HepG2 (cell line): Measurements from ENCODE around the gene TMC4. TPM values are rescaled to one million over a fixed set of nuclear protein-coding genes. Genes with fewer than 3 reads are reported as not detected.

Experiments used
- ATAC-seq: fragments of 200-7000 bp; cut with Tn5 transposase; 3 replicates; pipeline ENCODE4 v1.9.1; 2020; ENCODE audit warnings: mild to moderate bottlenecking, moderate library complexity
- BruUV-seq: library from RNA; stranded (reverse); fragments of 400-500 nt; replicated peaks from 2 replicates; lab custom pipeline; 2021; lab: Mats Ljungman, UMichigan
- CTCF ChIA-PET: fragments of 300-600 bp; formaldehyde crosslinking; extraction: SDS; loops from one replicate; lab custom pipeline; 2021; ENCODE audit warnings: low total read pairs, inconsistent platforms, low intra/inter-chr PET ratio; lab: Yijun Ruan, JAX
- POLR2A ChIA-PET: fragments of 350-600 bp; sonication (Branson Sonifier 250); formaldehyde crosslinking; loops from one replicate; lab custom pipeline; 2020; ENCODE audit warnings: antibody characterized with exemption, inconsistent platforms; lab: Yijun Ruan, JAX
- DNase-seq: peaks from one replicate; pipeline ENCODE4 v3.0.0-alpha.2; 2015; ENCODE audit warnings: low spot score
- FAIRE-seq: peaks from 3 replicates; lab custom pipeline; 2011; peaks lifted over from hg19 to GRCh38; lab: Jason Lieb, UNC
- H2AFZ ChIP-seq: one replicate; pipeline ENCODE4 v1.6.1; 2011; ENCODE audit warnings: low read length, inconsistent platforms
- H3K27ac ChIP-seq: fragments of 300-600 bp; 3 replicates; pipeline ENCODE4 v1.8.0; 2011; ENCODE audit warnings: mixed run types, mild to moderate bottlenecking, mixed read lengths, low read length, inconsistent platforms; ENCODE audit not compliant: insufficient read depth; ENCODE audit errors: extremely low read length
- H3K27me3 ChIP-seq, 2 experiments: fragments of 200-600 bp in 1 of 2; 2 replicates in 1 of 2; 3 replicates in 1 of 2; pipeline versions ENCODE4 v1.6.0 to v1.8.0; 2011; ENCODE audit warnings: low read length in 2 of 2, mild to moderate bottlenecking in 2 of 2, moderate library complexity in 2 of 2, inconsistent platforms in 1 of 2; ENCODE audit not compliant: insufficient read depth in 2 of 2, control insufficient read depth in 1 of 2
- H3K36me3 ChIP-seq, 2 experiments: fragments of 200-600 bp in 1 of 2; replicated peaks in 1 of 2; 2 replicates in 1 of 2; 3 replicates in 1 of 2; pipeline versions ENCODE4 v1.5.1 to v1.8.0; 2011; ENCODE audit warnings: low read length in 2 of 2, inconsistent platforms in 1 of 2; ENCODE audit not compliant: insufficient read depth in 2 of 2, control insufficient read depth in 1 of 2
- H3K4me1 ChIP-seq: 2 replicates; pipeline ENCODE4 v1.5.1; 2012; ENCODE audit warnings: low read length, inconsistent platforms; ENCODE audit not compliant: insufficient read depth
- H3K4me2 ChIP-seq: 2 replicates; pipeline ENCODE4 v1.6.0; 2011; ENCODE audit warnings: low read depth, low read length, inconsistent platforms
- H3K4me3 ChIP-seq, 3 experiments: fragments of 200-600 bp in 1 of 3; sonication (generic), shearing (Covaris generic) in 1 of 3; replicated peaks in 1 of 3; 2 replicates each; pipeline ENCODE4 v1.5.1; 2011 to 2016; ENCODE audit warnings: low read length in 3 of 3, inconsistent platforms in 2 of 3, low read depth in 2 of 3, mild to moderate bottlenecking in 2 of 3, control low read depth in 1 of 3, mixed read lengths in 1 of 3; ENCODE audit not compliant: insufficient read depth in 1 of 3
- H3K79me2 ChIP-seq: one replicate; pipeline ENCODE4 v1.6.1; 2011; ENCODE audit warnings: low read length, inconsistent platforms; ENCODE audit not compliant: insufficient read depth
- H3K9ac ChIP-seq: 2 replicates; pipeline ENCODE4 v1.6.0; 2011; ENCODE audit warnings: mild to moderate bottlenecking, low read depth, low read length, inconsistent platforms; ENCODE audit not compliant: insufficient read depth
- H3K9me3 ChIP-seq: 2 replicates; pipeline ENCODE4 v1.5.1; 2012; ENCODE audit warnings: mild to moderate bottlenecking, low read length
- H4K20me1 ChIP-seq: 2 replicates; pipeline ENCODE4 v1.6.0; 2011; ENCODE audit warnings: inconsistent platforms, mild to moderate bottlenecking, low read length, moderate library complexity; ENCODE audit not compliant: insufficient read depth
- AGO1 ChIP-seq: fragments of 200-400 bp; formaldehyde crosslinking; IDR thresholded peaks from 2 replicates; pipeline ENCODE4 v1.6.1; 2017; ENCODE audit warnings: mild to moderate bottlenecking, low read depth, low read length, moderate library complexity; ENCODE audit not compliant: poor library complexity, severe bottlenecking
- ATF6 ChIP-seq: sonication (generic); formaldehyde crosslinking; conservative IDR thresholded peaks from 2 replicates; pipeline ENCODE4 v1.4.0; 2020; ENCODE audit warnings: missing genetic modification reagents
- E2F5 ChIP-seq: sonication (generic); formaldehyde crosslinking; conservative IDR thresholded peaks from 2 replicates; pipeline ENCODE4 v1.4.0; 2020; ENCODE audit warnings: missing genetic modification reagents
- ELF1 ChIP-seq: sonication (generic); formaldehyde crosslinking; IDR thresholded peaks from 2 replicates; pipeline ENCODE4 v1.4.0; 2020; ENCODE audit warnings: missing genetic modification reagents
- ELK4 ChIP-seq: sonication (generic); formaldehyde crosslinking; IDR thresholded peaks from 2 replicates; pipeline ENCODE4 v1.9.0; 2021; ENCODE audit warnings: missing genetic modification reagents, borderline replicate concordance
- KDM1A ChIP-seq: IDR thresholded peaks from 2 replicates; pipeline ENCODE4 v1.6.1; 2016; ENCODE audit warnings: missing compliant biosample characterization
- PLSCR1 ChIP-seq: sonication (generic); formaldehyde crosslinking; IDR thresholded peaks from 2 replicates; pipeline ENCODE4 v1.5.0; 2020; ENCODE audit warnings: missing genetic modification reagents, mild to moderate bottlenecking, borderline replicate concordance
- TOPORS ChIP-seq: sonication (generic); formaldehyde crosslinking; IDR thresholded peaks from 2 replicates; pipeline ENCODE4 v1.8.0; 2023; ENCODE audit warnings: mild to moderate bottlenecking, missing genetic modification reagents
- ZHX1 ChIP-seq: sonication (generic); formaldehyde crosslinking; IDR thresholded peaks from 2 replicates; pipeline ENCODE4 v1.8.1; 2022; ENCODE audit warnings: low read depth, mild to moderate bottlenecking, missing genetic modification reagents
- ZNF292 ChIP-seq: sonication (generic); formaldehyde crosslinking; IDR thresholded peaks from 2 replicates; pipeline ENCODE4 v1.8.1; 2022; ENCODE audit warnings: mild to moderate bottlenecking, low read depth, missing genetic modification reagents, borderline replicate concordance
- ZNF430 ChIP-seq: sonication (generic); formaldehyde crosslinking; IDR thresholded peaks from 2 replicates; pipeline ENCODE4 v1.9.0; 2021; ENCODE audit warnings: mild to moderate bottlenecking, missing genetic modification reagents
- ZNF431 ChIP-seq: sonication (generic); formaldehyde crosslinking; IDR thresholded peaks from 2 replicates; pipeline ENCODE4 v1.9.0; 2022; ENCODE audit warnings: missing genetic modification reagents, low read depth, mild to moderate bottlenecking, borderline replicate concordance
- ZNF44 ChIP-seq: sonication (generic); formaldehyde crosslinking; IDR thresholded peaks from 2 replicates; pipeline ENCODE4 v1.5.1; 2020; ENCODE audit warnings: mild to moderate bottlenecking, missing genetic modification reagents
- ZNF549 ChIP-seq: sonication (generic); formaldehyde crosslinking; IDR thresholded peaks from 2 replicates; pipeline ENCODE4 v1.5.0; 2020; ENCODE audit warnings: missing genetic modification reagents
- ZSCAN20 ChIP-seq: sonication (generic); formaldehyde crosslinking; IDR thresholded peaks from 2 replicates; pipeline ENCODE4 v1.4.0; 2020; ENCODE audit warnings: missing genetic modification reagents, mild to moderate bottlenecking, borderline replicate concordance
- WGBS: methylation state at CpG from one replicate; pipeline ENCODE4 v1.1.6; 2017; ENCODE audit warnings: low lambda C conversion rate; 5-methylcytosine and 5-hydroxymethylcytosine counted together
- in situ Hi-C: cut with HindIII; loops from 2 replicates; pipeline ENCODE4 v1.10.0; 2017; ENCODE audit warnings: low pct_unique_long_range_greater_than_20kb; ENCODE audit not compliant: extremely low pct_ligation_motif_present
- intact Hi-C: fragments of 100-400 bp; cut with micrococcal nuclease; formaldehyde crosslinking; loops from one replicate; pipeline ENCODE4 v1.10.0; 2022; ENCODE audit not compliant: unreplicated experiment
- polyA plus RNA-seq, 8 experiments: library from polyadenylated mRNA; depleted of rRNA in 3 of 8; stranded (reverse) in 7 of 8; unstranded in 1 of 8; fragments of >200 nt; fragmentation: Illumina TruSeq in 4 of 8; extraction: Trizol in 4 of 8; gene quantifications; 2 replicates each; pipeline versions ENCODE4 v1.2.1 to v1.2.3, GENCODE V29; 2011 to 2016; ENCODE audit warnings: low read depth in 4 of 8, missing spikeins in 1 of 8, mixed read lengths in 1 of 8; ENCODE audit not compliant: insufficient read depth in 1 of 8
- total RNA-seq, 5 experiments: library from RNA; depleted of rRNA; stranded (reverse); fragments of >200 nt; fragmentation: Illumina TruSeq; extraction: Trizol; gene quantifications; 2 replicates each; pipeline ENCODE4 v1.2.3, GENCODE V29; 2016; ENCODE audit warnings: low read depth in 1 of 5

Gene TMC4
- total and polyA plus RNA-seq, 2 of the 13 experiments (the other 11 are each of a cell fraction or from before 2014, with no cell fraction given): 0.13 to 0.24 TPM

GRCh38 chr19:54197121-54197520, 24.2 kb upstream of the TMC4 start (continued):
- TF ChIP-seq ZHX1 (CRISPR knock-in tag) (no peak), ZNF549 (no peak), E2F5 (CRISPR knock-in tag) (no peak), ZNF431 (CRISPR knock-in tag) (no peak), ZSCAN20 (CRISPR knock-in tag) (no peak)

- Histone ChIP-seq H3K4me1 (peaks cover 26% of the 10 kb centered on the region), H2AFZ (no peak overlapping the region), H3K79me2 (peaks cover 28% of the 10 kb centered on the region), H3K4me3 (no peak overlapping the region), H3K36me3 (peaks cover 8 to 27% of the 10 kb centered on the region in 2 experiments), H4K20me1 (peaks cover 8% of the 10 kb centered on the region), H3K9me3 (no peaks in the 10 kb centered on the region), H3K9ac (no peak overlapping the region), H3K4me2 (no peak overlapping the region), H3K27ac (no peak overlapping the region), H3K27me3 (no peaks in the 10 kb centered on the region; a peak in 1 of 5 replicates)
- CTCF ChIA-PET: no interaction called here
- DNase-seq (no peak), FAIRE-seq (no peak), ATAC-seq (no peak)
- POLR2A ChIA-PET: interaction anchor here (0.6 to 6.4 kb wide), 2 partner anchors 13 to 34 kb away, joined by 5 to 78 read pairs; no protein-coding TSS in a partner anchor
- intact Hi-C loops (no loop called here), in situ Hi-C loops (no loop called here)
- WGBS: 93% methylated on average over 7 of the region's 7 CpGs
- no TSS peak for BruUV-seq
- TF ChIP-seq KDM1A (no peak), ELF1 (CRISPR knock-in tag) (no peak), ZNF44 (CRISPR knock-in tag) (no peak), ELK4 (CRISPR knock-in tag) (no peak), ZNF292 (CRISPR knock-in tag) (no peak), TOPORS (CRISPR knock-in tag) (no peak), ZNF430 (no peak), ATF6 (CRISPR knock-in tag) (no peak), PLSCR1 (no peak), AGO1 (no peak)
Observed at GRCh38 chr19:54196536-54196935, 23.6 kb upstream of the TMC4 start.
